PFSK-1 (cell line): ENCODE results near the gene BUD31.

Experiments used
- FOXP2 ChIP-seq: optimal IDR thresholded peaks from 2 replicates; pipeline ENCODE3; 2011; ENCODE audit warnings: borderline replicate concordance, control low read depth, inconsistent platforms; ENCODE audit not compliant: insufficient read depth; ENCODE audit errors: extremely low read length, extremely low read depth
- POLR2AphosphoS5 ChIP-seq: IDR thresholded peaks from 2 replicates; pipeline ENCODE4 v1.6.1; 2012; ENCODE audit warnings: low read depth, mild to moderate bottlenecking, control low read depth, low read length, moderate library complexity
- SIN3A ChIP-seq: IDR thresholded peaks from 2 replicates; pipeline ENCODE4 v1.6.1; 2012; ENCODE audit warnings: mild to moderate bottlenecking, low read length, moderate library complexity, borderline replicate concordance; ENCODE audit not compliant: insufficient read depth
- TAF1 ChIP-seq: IDR thresholded peaks from 2 replicates; pipeline ENCODE4 v1.6.1; 2012; ENCODE audit warnings: low read length, control low read depth, borderline replicate concordance; ENCODE audit not compliant: insufficient read depth
- TF ChIP-seq, protein P1 (sequence below), 2 experiments: IDR thresholded peaks; 2 replicates each; pipeline versions ENCODE4 v1.6.1 to v1.8.0; 2011 to 2012; ENCODE audit warnings: low read depth in 2 of 2, low read length in 2 of 2, control low read depth in 1 of 2, inconsistent platforms in 1 of 2, mild to moderate bottlenecking in 1 of 2, moderate library complexity in 1 of 2; ENCODE audit not compliant: insufficient read depth in 1 of 2

BUD31 gene

DNA sequence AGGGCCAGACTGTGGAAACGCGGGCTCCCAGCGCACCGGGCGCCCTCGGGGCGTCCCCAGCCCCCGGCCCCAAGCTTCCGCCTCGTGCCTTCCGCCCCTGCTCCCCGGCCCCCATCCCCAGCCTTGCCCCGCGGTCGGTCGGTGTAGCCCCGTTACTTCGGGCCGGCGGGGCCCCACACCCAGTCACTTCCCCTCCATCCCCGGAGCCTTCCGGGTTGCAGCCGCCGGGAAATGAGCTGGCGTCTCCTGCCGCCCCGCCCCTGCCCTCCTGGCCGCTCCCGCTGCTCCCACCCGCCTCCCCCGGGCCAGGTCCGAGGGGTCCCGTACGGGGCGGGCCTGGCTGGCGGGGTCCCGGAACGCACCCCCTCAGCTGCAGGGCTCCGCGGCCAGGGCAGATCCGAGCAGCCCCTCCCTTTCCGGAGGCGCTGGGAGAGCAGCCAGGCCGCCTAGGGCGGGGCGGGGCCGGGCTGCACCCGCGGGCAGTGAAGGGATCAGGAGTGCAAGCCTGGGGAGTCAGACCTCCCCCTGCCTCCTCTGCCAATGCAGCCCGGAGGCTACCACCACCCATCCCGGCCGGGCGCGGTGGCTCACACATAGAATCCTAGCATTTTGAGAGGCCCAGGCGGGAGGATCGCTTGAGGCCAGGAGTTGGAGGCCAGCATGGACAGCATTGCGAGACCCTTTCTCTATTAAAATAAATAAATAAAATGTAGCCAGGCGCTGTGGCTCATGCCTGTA lies 33.5 kb upstream of the BUD31 start:
- TF ChIP-seq, protein P1, sequence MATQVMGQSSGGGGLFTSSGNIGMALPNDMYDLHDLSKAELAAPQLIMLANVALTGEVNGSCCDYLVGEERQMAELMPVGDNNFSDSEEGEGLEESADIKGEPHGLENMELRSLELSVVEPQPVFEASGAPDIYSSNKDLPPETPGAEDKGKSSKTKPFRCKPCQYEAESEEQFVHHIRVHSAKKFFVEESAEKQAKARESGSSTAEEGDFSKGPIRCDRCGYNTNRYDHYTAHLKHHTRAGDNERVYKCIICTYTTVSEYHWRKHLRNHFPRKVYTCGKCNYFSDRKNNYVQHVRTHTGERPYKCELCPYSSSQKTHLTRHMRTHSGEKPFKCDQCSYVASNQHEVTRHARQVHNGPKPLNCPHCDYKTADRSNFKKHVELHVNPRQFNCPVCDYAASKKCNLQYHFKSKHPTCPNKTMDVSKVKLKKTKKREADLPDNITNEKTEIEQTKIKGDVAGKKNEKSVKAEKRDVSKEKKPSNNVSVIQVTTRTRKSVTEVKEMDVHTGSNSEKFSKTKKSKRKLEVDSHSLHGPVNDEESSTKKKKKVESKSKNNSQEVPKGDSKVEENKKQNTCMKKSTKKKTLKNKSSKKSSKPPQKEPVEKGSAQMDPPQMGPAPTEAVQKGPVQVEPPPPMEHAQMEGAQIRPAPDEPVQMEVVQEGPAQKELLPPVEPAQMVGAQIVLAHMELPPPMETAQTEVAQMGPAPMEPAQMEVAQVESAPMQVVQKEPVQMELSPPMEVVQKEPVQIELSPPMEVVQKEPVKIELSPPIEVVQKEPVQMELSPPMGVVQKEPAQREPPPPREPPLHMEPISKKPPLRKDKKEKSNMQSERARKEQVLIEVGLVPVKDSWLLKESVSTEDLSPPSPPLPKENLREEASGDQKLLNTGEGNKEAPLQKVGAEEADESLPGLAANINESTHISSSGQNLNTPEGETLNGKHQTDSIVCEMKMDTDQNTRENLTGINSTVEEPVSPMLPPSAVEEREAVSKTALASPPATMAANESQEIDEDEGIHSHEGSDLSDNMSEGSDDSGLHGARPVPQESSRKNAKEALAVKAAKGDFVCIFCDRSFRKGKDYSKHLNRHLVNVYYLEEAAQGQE (IDR thresholded peaks at IDR 0.05; ENCODE audit: insufficient read depth in 1 of 2, low read depth in 2 of 2, low read length in 2 of 2), result no peak
- TF ChIP-seq SIN3A, result 0 out of 2 replicates have a peak, but pooled peaks have one; percentile 11
- no peak for TF ChIP-seq TAF1
- TF ChIP-seq FOXP2, result no peak
- TF ChIP-seq POLR2AphosphoS5, result no peak; the same call in 1 of the 2 replicates

DNA sequence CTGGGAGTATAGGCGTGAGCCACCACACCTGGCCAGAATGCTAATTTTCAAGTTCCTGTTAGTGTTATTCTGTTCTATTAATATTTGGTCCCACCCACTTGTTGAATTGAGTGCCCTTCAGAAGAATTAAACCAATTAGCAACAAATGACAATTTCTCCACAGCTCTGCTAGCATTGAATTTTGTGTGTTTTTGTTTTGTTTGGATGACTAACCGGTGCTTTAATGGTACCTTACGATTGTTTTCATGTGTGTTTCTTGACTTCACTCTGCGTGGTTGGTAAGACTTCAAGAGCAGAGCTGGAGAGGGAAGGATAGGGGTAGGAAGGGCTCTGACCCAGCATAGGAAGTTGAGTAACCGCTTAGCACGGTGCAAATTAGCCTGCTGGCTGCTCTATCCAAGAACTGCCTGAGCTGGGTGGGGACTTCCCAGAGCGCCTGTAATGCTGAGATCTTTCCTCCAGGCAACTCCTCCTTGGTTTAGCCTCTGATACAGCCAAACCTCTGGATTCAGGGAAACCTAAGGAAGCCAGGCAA lies 29.7 kb upstream of the BUD31 start:
- TF ChIP-seq SIN3A (no peak), POLR2AphosphoS5 (no peak), FOXP2 (no peak), TAF1 (no peak)
- TF ChIP-seq, protein P1 (IDR thresholded peaks at IDR 0.05; ENCODE audit: insufficient read depth in 1 of 2, low read depth in 2 of 2, low read length in 2 of 2), result no peak

DNA sequence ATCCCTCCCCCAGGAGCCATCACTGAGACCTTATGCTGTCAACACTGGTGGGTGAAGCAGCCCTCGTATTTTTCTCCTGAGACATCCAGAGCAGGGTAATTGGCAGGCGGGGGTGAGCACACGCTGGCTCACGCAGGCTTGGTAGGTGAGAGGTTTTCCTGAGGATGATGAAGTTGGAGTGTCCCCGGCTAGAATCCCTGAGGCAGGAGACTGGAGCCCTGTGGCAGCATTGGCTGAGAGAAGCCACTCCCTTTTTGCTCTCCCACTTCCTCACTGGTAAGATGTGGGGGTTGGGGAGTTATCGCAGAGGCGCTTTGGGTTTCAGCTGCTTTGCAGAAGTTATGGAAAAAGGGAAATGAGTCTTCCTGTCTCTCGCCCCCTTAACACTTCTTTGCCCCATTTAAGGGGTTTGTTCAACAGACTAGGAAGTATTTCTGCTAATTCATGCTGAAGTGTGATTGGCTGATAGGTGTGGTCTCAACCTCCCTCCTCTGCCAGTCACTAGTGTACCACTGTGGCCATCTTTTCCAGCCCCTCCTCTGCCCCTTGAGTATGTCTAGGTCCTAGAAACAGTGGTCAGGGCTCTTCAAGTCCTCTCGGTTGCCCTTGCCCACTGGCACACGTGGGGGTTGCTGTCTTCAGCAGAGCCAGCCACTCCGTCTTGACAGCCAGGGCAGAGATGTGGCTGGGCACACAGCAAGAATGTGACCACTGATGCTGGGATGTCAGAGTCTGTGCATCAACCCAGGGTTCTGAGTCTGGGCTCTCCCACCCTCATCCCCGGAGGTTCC lies 28.5 kb upstream of the BUD31 start:
- TF ChIP-seq FOXP2, result no peak
- TF ChIP-seq, protein P1 (IDR thresholded peaks at IDR 0.05; ENCODE audit: insufficient read depth in 1 of 2, low read depth in 2 of 2, low read length in 2 of 2), result no peak
- TF ChIP-seq SIN3A, result no peak
- no peak for TF ChIP-seq POLR2AphosphoS5
- TF ChIP-seq TAF1, result no peak

DNA sequence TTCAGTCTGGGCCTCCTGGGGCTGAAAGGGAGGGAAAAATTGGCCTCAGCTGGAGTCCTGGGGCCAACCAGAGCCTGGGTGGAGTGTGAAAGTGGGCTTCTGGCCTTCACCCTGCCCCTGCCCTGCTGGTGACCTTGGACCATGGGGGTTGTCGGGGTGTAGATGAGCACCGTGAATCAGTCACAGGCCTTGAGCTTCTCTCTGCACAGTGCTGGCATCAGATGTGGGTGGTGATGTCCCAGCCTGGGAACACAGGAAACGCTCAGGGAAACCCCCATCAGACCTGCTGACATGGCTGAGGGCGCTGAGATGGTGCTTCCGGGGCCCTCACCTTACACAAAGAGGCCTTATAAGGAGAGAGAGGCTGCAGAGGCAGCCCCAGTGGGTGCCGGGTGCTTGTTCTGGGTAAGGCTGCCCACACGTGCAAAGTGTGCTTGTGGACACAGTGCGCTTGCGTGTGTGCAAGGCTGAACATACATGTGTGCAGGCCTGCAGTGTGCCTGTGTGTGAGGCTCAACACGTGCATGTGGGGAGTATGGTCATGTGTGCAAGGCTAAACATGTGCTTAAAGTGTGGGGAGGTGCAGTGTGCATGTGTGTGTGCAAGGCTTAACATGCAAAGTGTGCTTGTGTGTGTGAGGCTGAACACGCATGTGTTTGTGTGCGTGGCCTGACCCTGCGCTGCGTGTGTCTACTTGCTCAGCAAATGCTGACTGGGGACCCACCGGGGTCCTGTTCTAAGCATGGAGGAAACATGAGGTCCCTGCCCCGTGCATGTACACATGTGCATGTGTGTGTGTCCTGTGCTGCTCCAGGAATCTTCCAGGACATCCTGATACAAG lies 27.7 kb upstream of the BUD31 start:
- TF ChIP-seq POLR2AphosphoS5 (no peak), TAF1 (no peak), SIN3A (no peak), FOXP2 (no peak)
- TF ChIP-seq, protein P1 (IDR thresholded peaks at IDR 0.05; ENCODE audit: insufficient read depth in 1 of 2, low read depth in 2 of 2, low read length in 2 of 2), result no peak
